ENCODE results near the gene CD2BP2.

GRCh38 chr16:30380072-30380802, 25.1 kb upstream of the CD2BP2 start:
- TF ChIP-seq TAF1 (conservative IDR thresholded peaks at IDR 0.05) (no peak), ATF3 (IDR thresholded peaks at IDR 0.05) (no peak)

All from liver (tissue), 1 donor.